HFF-Myc (cell line): ENCODE data around the gene ILK.

Source experiments
- DNase-seq: peaks from one replicate; pipeline ENCODE4 v3.0.0-alpha.2; 2011; ENCODE audit warnings: low read depth; ENCODE audit errors: extremely low read depth
- H3K4me3 ChIP-seq: replicated peaks from 2 replicates; pipeline ENCODE4 v1.5.1; 2011; ENCODE audit warnings: low read depth, mild to moderate bottlenecking, control low read depth, low read length
- CTCF ChIP-seq: IDR thresholded peaks from 2 replicates; pipeline ENCODE4 v1.5.1; 2012; ENCODE audit warnings: mild to moderate bottlenecking, low read depth, low read length, control low read depth; ENCODE audit errors: missing control alignments

Gene ILK

GRCh38 chr11:6631361-6631890 is 27.9 kb downstream of the ILK start:
- no peak for TF ChIP-seq CTCF
- H3K4me3 ChIP-seq = no peak overlapping the region
- no peak for DNase-seq

DNA sequence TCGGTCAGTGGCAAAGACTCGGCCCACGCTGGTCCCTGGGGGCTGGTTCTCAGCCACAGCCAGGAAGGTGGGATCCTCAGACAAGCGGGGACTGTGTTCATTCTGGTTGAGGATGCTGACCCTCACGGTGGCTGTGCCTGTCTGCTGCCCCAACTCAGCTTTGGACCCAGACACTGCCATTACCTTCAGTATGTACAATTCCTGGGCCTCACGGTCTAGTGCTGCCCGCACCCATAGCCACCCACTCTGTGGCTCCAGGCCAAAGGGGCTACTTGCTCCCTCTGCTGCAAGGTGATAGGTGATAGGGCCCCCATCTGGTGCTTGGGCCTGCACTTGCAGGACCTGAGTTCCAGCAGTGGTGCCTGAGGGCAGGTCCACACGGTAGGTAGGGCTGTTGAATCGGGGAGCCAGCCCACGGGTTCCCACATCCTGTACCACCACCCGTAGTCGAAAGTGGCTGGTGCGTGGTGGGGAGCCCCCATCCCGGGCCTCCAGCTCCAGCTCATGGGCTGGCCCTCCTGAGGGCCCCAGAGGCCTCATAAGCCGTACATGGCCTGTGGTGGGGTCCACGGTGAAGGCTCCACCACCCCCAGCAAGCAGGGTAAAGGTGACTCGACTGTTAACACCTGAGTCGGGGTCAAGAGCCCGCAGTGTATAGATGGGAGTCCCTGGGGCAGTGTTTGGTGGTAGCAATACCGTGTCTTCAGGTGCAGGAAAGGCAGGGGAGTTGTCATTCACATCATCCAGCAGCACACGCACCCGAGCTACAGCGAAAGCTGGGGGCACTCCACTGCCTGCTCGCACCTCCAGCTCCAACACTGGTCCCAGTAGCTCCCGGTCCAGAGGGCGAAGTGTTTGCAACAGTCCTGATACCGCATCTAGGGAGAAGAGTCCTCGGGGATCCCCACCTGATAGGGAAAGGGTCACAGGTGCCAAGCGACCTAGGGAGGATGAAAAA is 28.8 kb downstream of the ILK start:
- no peak overlapping the region for H3K4me3 ChIP-seq
- no peak for DNase-seq
- TF ChIP-seq CTCF = no peak

- TF ChIP-seq CTCF = no peak
- H3K4me3 ChIP-seq = no peak overlapping the region
- no peak for DNase-seq
Measured at GRCh38 chr11:6633422-6634408, 30.1 kb downstream of the ILK start.

GRCh38 chr11:6634534-6634933 is 31.0 kb downstream of the ILK start:
- no peak overlapping the region for H3K4me3 ChIP-seq
- DNase-seq = no peak
- TF ChIP-seq CTCF = no peak

DNA sequence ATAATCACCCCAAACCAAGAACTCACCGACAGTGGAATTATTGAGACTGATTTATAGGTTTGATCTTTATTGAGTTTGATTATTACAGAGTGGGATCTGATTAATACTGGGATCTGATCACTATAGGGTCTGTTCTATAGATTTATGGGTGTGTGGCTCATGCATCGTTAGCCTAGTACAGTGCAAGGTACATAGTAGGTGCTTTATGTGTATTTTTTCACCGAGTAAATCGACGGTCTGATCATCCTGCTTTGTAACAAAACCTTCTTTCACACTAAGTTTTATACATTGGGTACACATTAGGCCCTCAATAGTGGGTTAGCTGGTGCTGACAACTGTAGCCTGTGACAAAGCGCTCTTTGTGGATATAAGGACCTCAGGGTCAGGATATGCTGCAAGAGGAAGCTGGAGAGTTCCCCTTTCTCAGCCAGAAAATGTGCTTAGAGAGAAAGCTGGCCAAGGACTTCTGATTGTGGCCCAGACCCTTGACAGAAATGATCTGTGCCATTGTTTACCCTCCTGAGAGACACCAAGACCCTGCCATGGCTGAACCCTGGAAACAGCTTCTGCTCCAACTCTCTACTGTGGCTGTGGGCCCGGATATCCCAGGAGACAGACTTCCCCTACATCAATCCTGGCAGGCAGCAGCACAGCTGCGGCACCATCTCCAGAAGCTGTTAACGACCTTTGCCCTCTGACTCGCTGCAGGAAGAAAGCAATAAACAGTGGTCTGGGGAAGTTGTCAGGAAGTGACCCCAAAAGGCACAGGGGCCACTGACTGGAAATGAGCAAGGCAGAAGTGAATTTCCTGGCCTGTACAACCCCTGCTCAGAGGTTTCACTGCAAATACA is 31.7 kb downstream of the ILK start:
- no peak overlapping the region for H3K4me3 ChIP-seq
- DNase-seq = no peak
- TF ChIP-seq CTCF = no peak

- no peak for TF ChIP-seq CTCF
- DNase-seq = no peak
- H3K4me3 ChIP-seq = no peak overlapping the region
Measured at GRCh38 chr11:6636480-6636879, 32.9 kb downstream of the ILK start.
